ENCODE data around the gene TSPAN19.

Gene TSPAN19

GRCh38 chr12:84982888-84983287 is 53.2 kb downstream of the TSPAN19 start:
- Mint-ChIP-seq H3K27ac (no peak overlapping the region), H3K9me3 (no peaks in the 10 kb centered on the region), H3K36me3 (ENCODE audit: low read depth) (no peaks in the 10 kb centered on the region), H3K4me1 (ENCODE audit: low read depth) (no peaks in the 10 kb centered on the region), H3K27me3 (no peaks in the 10 kb centered on the region), H3K4me3 (no peak overlapping the region)
- no peak for DNase-seq

GRCh38 chr12:84978921-84979320 is 57.2 kb downstream of the TSPAN19 start:
- no peaks in the 10 kb centered on the region for H3K27me3 Mint-ChIP-seq
- H3K9me3 Mint-ChIP-seq = peaks cover 4% of the 10 kb centered on the region
- H3K27ac Mint-ChIP-seq = no peak overlapping the region
- no peaks in the 10 kb centered on the region for H3K36me3 Mint-ChIP-seq (ENCODE audit: low read depth)
- DNase-seq = no peak
- H3K4me1 Mint-ChIP-seq (ENCODE audit: low read depth) = no peaks in the 10 kb centered on the region
- no peak overlapping the region for H3K4me3 Mint-ChIP-seq

- Mint-ChIP-seq H3K27me3 (no peaks in the 10 kb centered on the region), H3K4me3 (no peak overlapping the region), H3K36me3 (ENCODE audit: low read depth) (no peaks in the 10 kb centered on the region), H3K4me1 (ENCODE audit: low read depth) (no peaks in the 10 kb centered on the region), H3K27ac (no peak overlapping the region), H3K9me3 (peaks cover 4% of the 10 kb centered on the region)
- DNase-seq = no peak
These were observed 59.9 kb downstream of the TSPAN19 start for GRCh38 chr12:84976133-84976532.

GRCh38 chr12:84974155-84974815 is 61.8 kb downstream of the TSPAN19 start:
- Mint-ChIP-seq H3K27me3 (no peaks in the 10 kb centered on the region), H3K36me3 (ENCODE audit: low read depth) (no peaks in the 10 kb centered on the region), H3K4me3 (no peak overlapping the region), H3K27ac (no peak overlapping the region), H3K9me3 (peaks cover 4% of the 10 kb centered on the region), H3K4me1 (ENCODE audit: low read depth) (no peaks in the 10 kb centered on the region)
- no peak for DNase-seq

GRCh38 chr12:84973026-84973425 is 63.1 kb downstream of the TSPAN19 start:
- no peak for DNase-seq
- Mint-ChIP-seq H3K36me3 (ENCODE audit: low read depth) (no peaks in the 10 kb centered on the region), H3K27ac (no peak overlapping the region), H3K4me3 (no peak overlapping the region), H3K9me3 (peaks cover 4% of the 10 kb centered on the region), H3K27me3 (no peaks in the 10 kb centered on the region), H3K4me1 (ENCODE audit: low read depth) (no peaks in the 10 kb centered on the region)

GRCh38 chr12:84969226-84969625 is 66.9 kb downstream of the TSPAN19 start:
- Mint-ChIP-seq H3K27ac (no peak overlapping the region), H3K9me3 (no peaks in the 10 kb centered on the region), H3K36me3 (ENCODE audit: low read depth) (no peaks in the 10 kb centered on the region), H3K27me3 (no peaks in the 10 kb centered on the region), H3K4me3 (no peak overlapping the region), H3K4me1 (ENCODE audit: low read depth) (no peaks in the 10 kb centered on the region)
- no peak for DNase-seq
